Neutrophil (primary cell): ENCODE results near the gene KCNJ1.
A peak's percentile ranks its signal among the peaks of the same experiment; 100 is the strongest.

ENCODE experiments used
- H3K27ac ChIP-seq: fragments of 200-600 bp; sonication (generic); 2 replicates; pipeline ENCODE4 v1.5.1; 2016; ENCODE audit warnings: mild to moderate bottlenecking, moderate library complexity
- H3K27me3 ChIP-seq: fragments of 200-600 bp; sonication (generic); 2 replicates; pipeline ENCODE4 v1.6.0; 2016; ENCODE audit warnings: mild to moderate bottlenecking
- H3K36me3 ChIP-seq: fragments of 200-600 bp; sonication (generic); 2 replicates; pipeline ENCODE4 v1.5.1; 2017
- H3K4me1 ChIP-seq, 2 experiments: fragments of 200-600 bp in 1 of 2; sonication (generic) in 1 of 2; 1 replicate in 1 of 2; 2 replicates in 1 of 2; pipeline versions ENCODE4 v1.5.1 to v1.6.1; 2013 to 2016; ENCODE audit warnings: low read depth in 1 of 2, low read length in 1 of 2, mild to moderate bottlenecking in 1 of 2, moderate library complexity in 1 of 2; ENCODE audit not compliant: control insufficient read depth in 1 of 2, insufficient read depth in 1 of 2
- H3K4me3 ChIP-seq, 2 experiments: fragments of 200-600 bp in 1 of 2; sonication (generic) in 1 of 2; 1 replicate in 1 of 2; 2 replicates in 1 of 2; pipeline ENCODE4 v1.5.1; 2013 to 2016; ENCODE audit warnings: low read depth in 1 of 2, low read length in 1 of 2, mild to moderate bottlenecking in 1 of 2, moderate library complexity in 1 of 2
- H3K9me3 ChIP-seq: fragments of 200-600 bp; sonication (generic); 2 replicates; pipeline ENCODE4 v1.5.1; 2016
- CTCF ChIP-seq: fragments of 200-600 bp; sonication (generic); IDR thresholded peaks from 2 replicates; pipeline ENCODE4 v1.5.1; 2016; ENCODE audit warnings: antibody characterized with exemption

The KCNJ1 gene

GRCh38 chr11:128908391-128909246 lies 41.5 kb upstream of the KCNJ1 start:
- no peak for TF ChIP-seq CTCF
- Histone ChIP-seq H3K27me3 (peaks cover 57% of the 10 kb centered on the region), H3K4me1 (peaks cover 0 to 15% of the 10 kb centered on the region in 2 experiments), H3K36me3 (no peaks in the 10 kb centered on the region), H3K9me3 (no peaks in the 10 kb centered on the region), H3K4me3 (no peak overlapping the region), H3K27ac (no peak overlapping the region)

DNA sequence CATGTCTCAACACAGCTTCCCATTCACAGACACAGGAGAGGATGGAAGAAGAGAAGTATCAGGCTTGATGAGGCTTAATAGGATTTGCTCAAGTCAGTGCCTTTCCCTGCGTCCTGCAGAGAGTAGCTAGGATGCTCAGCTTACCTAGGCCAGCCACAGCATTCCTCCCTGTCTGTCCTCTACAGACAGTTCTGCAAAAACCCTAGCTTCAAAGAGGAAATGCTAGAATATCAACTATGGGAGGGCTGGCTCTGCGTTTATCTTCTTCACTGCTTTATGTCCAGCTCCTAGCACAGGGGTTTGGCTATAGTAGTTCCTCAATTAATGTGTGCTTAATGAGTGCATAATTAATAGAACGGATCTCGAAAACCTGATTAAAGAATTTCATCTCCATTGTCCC lies 40.5 kb upstream of the KCNJ1 start:
- Histone ChIP-seq H3K4me3 (no peak overlapping the region), H3K27me3 (peaks cover 67% of the 10 kb centered on the region), H3K4me1 (peaks cover 0 to 15% of the 10 kb centered on the region in 2 experiments), H3K36me3 (no peaks in the 10 kb centered on the region), H3K27ac (no peak overlapping the region), H3K9me3 (no peaks in the 10 kb centered on the region)
- TF ChIP-seq CTCF, result no peak

DNA sequence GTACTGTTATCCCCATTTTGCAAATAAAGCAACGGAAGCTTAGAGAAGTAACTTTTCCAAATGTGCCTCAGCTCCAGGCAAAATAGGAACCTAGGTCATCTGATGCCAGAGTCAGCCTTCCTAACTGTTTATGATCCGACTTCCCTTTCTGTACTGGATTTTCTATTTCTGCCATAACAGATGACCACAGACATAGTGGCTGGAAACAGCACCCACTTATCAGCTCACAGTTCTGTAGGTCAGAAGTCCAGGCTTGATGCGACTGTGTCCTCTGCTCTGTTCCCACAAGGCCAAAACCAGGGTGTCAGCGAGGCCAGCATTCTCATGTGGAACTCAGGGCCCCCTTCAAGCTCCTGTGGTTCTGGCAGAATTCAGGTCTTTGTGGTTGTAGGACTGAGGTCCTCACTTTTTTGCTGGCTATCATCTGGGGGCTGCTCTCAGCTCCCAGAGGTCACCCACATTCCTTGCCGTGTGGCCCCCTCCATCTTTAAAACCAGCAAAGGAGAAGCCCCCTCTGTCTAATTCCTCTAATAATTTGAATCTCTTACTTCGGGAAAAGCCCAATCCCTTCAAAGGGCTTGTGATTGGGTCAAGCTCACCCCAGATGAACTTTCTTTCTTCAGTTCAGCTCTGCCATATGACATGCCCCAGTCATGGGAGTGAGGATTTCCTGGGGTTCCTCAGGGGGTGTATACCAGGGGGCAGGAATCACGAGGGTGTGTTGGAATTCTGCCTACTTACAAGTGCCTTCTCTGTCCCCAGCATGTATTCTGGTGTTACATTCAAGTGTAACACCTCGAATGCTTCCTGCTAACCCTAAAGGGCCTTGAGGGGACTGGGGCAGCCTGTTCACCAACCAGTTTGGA lies 39.3 kb upstream of the KCNJ1 start:
- no peak for TF ChIP-seq CTCF
- H3K27ac ChIP-seq, result no peak overlapping the region
- H3K9me3 ChIP-seq, result no peaks in the 10 kb centered on the region
- H3K27me3 ChIP-seq, result peaks cover 74% of the 10 kb centered on the region
- peak overlapping the region in 1 of 2 experiments; percentile 57 for H3K4me3 ChIP-seq
- H3K36me3 ChIP-seq, result no peaks in the 10 kb centered on the region
- H3K4me1 ChIP-seq, result peaks cover 0 to 15% of the 10 kb centered on the region in 2 experiments

DNA sequence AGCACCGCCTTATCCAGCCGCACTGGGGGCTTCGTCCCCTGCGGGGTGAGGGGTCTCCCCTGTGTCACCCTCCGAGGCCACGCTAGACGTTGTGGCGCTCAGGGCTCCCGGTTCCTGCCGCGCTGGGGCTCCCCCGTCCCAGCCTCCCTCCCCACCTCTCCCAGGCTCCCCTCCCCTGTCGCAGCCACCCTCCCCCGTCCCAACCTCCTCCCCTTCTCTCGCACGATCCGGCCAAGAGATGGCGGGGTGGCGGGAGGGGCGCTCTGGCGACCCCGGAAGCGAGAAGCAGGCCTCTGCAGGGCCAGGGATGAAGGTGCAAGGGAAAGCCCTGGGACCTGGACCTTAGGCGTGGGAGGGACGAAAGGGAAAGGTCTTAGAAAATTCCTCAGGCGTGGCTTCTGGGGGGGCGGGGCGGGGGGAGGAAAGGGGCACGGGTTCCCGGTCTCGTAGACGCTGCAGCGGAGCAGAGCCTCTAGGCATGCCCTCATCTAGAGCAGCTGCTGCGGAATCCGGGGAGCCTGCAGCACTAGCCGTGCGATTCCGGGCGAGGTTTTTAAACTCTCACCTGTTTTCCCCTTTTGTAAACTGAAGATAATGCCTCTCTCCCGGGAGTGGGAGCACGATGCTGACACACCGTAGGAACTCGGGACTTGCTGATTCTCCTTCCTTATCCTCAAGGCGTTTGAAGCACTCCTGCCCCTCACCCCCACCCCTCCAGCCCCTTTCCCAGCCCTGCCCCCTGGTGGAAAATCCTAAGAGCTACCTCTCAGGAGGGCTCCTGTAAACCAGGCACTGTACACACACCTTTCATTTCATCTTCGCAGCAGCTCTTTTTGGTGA lies 38.5 kb upstream of the KCNJ1 start:
- Histone ChIP-seq H3K27me3 (peaks cover 74% of the 10 kb centered on the region), H3K4me1 (peaks cover 0 to 15% of the 10 kb centered on the region in 2 experiments), H3K27ac (no peak overlapping the region), H3K9me3 (no peaks in the 10 kb centered on the region), H3K4me3 (peak overlapping the region in 1 of 2 experiments; percentile 57), H3K36me3 (no peaks in the 10 kb centered on the region)
- TF ChIP-seq CTCF, result no peak
